HFFc6 (cell line): Measurements from ENCODE around the gene MCAT. TPM values are rescaled to one million over a fixed set of nuclear protein-coding genes. Genes with fewer than 3 reads are reported as not detected.

Source experiments
- DNase-seq: peaks from one replicate; pipeline ENCODE4 v3.0.0-alpha.2; 2018
- H3K27ac Mint-ChIP-seq: 2 replicates; pipeline ENCODE4 v1.8.0; 2020; ENCODE audit warnings: mild to moderate bottlenecking, mixed read lengths
- H3K27me3 Mint-ChIP-seq: 2 replicates; pipeline ENCODE4 v1.8.0; 2021; ENCODE audit warnings: mild to moderate bottlenecking, moderate library complexity, mixed read lengths; ENCODE audit not compliant: insufficient read depth
- H3K36me3 Mint-ChIP-seq: 2 replicates; pipeline ENCODE4 v1.8.0; 2021; ENCODE audit warnings: low read depth, mixed read lengths
- H3K4me1 Mint-ChIP-seq: 2 replicates; pipeline ENCODE4 v1.8.0; 2020; ENCODE audit warnings: low read depth, mixed read lengths
- H3K4me3 Mint-ChIP-seq: 2 replicates; pipeline ENCODE4 v1.8.0; 2020; ENCODE audit warnings: mild to moderate bottlenecking, moderate library complexity, mixed read lengths
- H3K9me3 Mint-ChIP-seq: 2 replicates; pipeline ENCODE4 v1.8.0; 2020; ENCODE audit warnings: mild to moderate bottlenecking, mixed read lengths
- total RNA-seq, 6 experiments: library from RNA; stranded (reverse); fragmentation: NEBNext Ultra II Directional; extraction: Animal tissue kit (Norgen Biotek cat#: 25700); gene quantifications; 2 replicates in 1 of 6; 3 replicates in 5 of 6; pipeline ENCODE4 v1.2.3, GENCODE V29; 2021
- TF ChIP-seq, protein P1 (sequence below): fragments of 200-600 bp; sonication (generic); IDR thresholded peaks from 2 replicates; pipeline ENCODE4 v1.5.0; 2021; ENCODE audit warnings: antibody characterized with exemption, mild to moderate bottlenecking

Gene MCAT
- total RNA-seq, 6 experiments from 2014 or later, result 15.1 to 16.6 (median 15.6) TPM

DNA sequence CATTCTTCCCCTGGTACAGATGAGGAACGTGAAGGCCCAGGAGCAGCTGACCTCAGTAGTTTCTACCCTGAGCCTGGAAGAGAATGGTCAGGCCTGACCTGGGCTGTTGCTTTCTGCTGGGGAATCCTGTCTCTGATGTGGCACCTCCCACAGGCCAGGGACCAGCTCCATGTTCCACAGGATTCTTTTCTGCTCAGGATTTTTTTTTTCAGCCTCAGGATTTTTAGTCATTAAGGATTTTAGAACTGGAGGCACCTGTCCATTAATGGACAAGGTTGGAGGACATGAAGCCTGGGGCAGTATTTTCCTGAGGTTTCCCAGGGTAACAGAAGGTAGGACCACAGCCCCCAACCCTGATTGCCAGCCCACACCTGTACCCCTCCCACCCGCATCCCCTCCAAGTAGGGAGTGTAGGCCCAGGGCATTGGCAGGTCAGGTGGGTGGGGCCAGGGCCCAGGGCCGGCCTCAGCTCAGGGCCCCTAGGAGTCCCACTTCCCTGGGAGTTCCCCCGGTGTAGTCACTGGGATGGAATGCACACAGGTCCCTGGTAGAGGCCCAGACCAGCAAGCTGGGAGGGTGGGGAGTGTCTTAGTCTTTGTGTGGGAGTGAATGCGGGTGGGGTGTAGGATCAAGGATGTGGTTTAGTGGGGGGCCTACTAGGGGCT, 16.6 kb downstream of the MCAT start:
- no peak overlapping the region for H3K4me3 Mint-ChIP-seq
- H3K9me3 Mint-ChIP-seq, result no peaks in the 10 kb centered on the region
- TF ChIP-seq, protein P1, sequence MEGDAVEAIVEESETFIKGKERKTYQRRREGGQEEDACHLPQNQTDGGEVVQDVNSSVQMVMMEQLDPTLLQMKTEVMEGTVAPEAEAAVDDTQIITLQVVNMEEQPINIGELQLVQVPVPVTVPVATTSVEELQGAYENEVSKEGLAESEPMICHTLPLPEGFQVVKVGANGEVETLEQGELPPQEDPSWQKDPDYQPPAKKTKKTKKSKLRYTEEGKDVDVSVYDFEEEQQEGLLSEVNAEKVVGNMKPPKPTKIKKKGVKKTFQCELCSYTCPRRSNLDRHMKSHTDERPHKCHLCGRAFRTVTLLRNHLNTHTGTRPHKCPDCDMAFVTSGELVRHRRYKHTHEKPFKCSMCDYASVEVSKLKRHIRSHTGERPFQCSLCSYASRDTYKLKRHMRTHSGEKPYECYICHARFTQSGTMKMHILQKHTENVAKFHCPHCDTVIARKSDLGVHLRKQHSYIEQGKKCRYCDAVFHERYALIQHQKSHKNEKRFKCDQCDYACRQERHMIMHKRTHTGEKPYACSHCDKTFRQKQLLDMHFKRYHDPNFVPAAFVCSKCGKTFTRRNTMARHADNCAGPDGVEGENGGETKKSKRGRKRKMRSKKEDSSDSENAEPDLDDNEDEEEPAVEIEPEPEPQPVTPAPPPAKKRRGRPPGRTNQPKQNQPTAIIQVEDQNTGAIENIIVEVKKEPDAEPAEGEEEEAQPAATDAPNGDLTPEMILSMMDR, result no peak
- DNase-seq, result peak; percentile 59
- peak overlapping the region; percentile 75 for H3K27ac Mint-ChIP-seq
- no peaks in the 10 kb centered on the region for H3K36me3 Mint-ChIP-seq
- peaks cover 14% of the 10 kb centered on the region for H3K4me1 Mint-ChIP-seq
- no peaks in the 10 kb centered on the region; the same call in none of the 2 replicates for H3K27me3 Mint-ChIP-seq

DNA sequence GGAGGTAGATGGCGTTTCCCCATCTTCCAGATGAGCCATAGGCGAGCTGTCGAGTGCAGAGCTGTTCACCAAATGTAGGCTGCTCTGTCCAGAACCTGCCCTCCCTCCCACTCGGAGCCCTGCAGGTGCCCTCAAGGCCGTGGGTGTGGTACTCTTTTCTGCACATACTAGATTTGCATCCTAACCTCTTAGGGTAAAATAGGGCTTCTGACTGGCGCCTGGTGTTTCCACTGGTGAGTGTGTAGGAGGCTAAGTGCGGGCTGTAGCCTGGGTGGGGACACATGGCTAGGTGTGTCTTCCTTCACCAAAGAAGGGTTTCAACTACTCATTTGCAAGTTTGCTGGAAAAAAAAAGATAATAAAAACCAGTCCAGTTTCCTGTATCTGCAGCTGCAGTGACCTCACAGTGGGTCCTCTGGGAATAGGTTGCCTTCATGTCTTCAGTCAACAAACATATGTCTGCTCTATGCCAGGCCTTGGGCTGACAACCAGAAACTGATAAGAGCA, 24.2 kb downstream of the MCAT start:
- DNase-seq, result no peak
- peaks cover 8% of the 10 kb centered on the region for H3K27me3 Mint-ChIP-seq

GRCh38 chr22:43118024-43118849, 25.0 kb downstream of the MCAT start:
- Mint-ChIP-seq H3K27me3 (peaks cover 15% of the 10 kb centered on the region), H3K36me3 (no peaks in the 10 kb centered on the region), H3K4me1 (no peaks in the 10 kb centered on the region), H3K27ac (no peak overlapping the region), H3K9me3 (no peaks in the 10 kb centered on the region), H3K4me3 (no peak overlapping the region)
- TF ChIP-seq, protein P1, result no peak
- DNase-seq, result no peak

More for the DNA sequence above, 24.2 kb downstream of the MCAT start:
- Mint-ChIP-seq H3K9me3 (no peaks in the 10 kb centered on the region), H3K27ac (no peak overlapping the region), H3K36me3 (no peaks in the 10 kb centered on the region), H3K4me1 (no peaks in the 10 kb centered on the region), H3K4me3 (no peak overlapping the region)
- TF ChIP-seq, protein P1, result no peak

- Mint-ChIP-seq H3K4me1 (no peaks in the 10 kb centered on the region), H3K27me3 (peaks cover 25% of the 10 kb centered on the region), H3K27ac (no peak overlapping the region), H3K36me3 (no peaks in the 10 kb centered on the region), H3K4me3 (no peak overlapping the region), H3K9me3 (no peaks in the 10 kb centered on the region)
- no peak for DNase-seq
- TF ChIP-seq, protein P1, result no peak
These were observed 26.3 kb downstream of the MCAT start for GRCh38 chr22:43116932-43117331.

GRCh38 chr22:43114958-43115357, 28.2 kb downstream of the MCAT start:
- H3K36me3 Mint-ChIP-seq, result no peaks in the 10 kb centered on the region
- TF ChIP-seq, protein P1, result no peak
- H3K9me3 Mint-ChIP-seq, result no peaks in the 10 kb centered on the region
- peaks cover 32% of the 10 kb centered on the region for H3K27me3 Mint-ChIP-seq
- DNase-seq, result no peak
- no peaks in the 10 kb centered on the region for H3K4me1 Mint-ChIP-seq
- no peak overlapping the region for H3K27ac Mint-ChIP-seq
- H3K4me3 Mint-ChIP-seq, result no peak overlapping the region
